CD4-positive, alpha-beta memory T cell (primary cell): ENCODE measurements around the gene DLGAP5. TPM values are rescaled to one million over a fixed set of nuclear protein-coding genes. Genes with fewer than 3 reads are reported as not detected.

Source experiments
- CTCF ChIA-PET: fragments of 350-600 bp; sonication (Branson Sonifier 250); formaldehyde crosslinking; loops from one replicate; lab custom pipeline; 2021; ENCODE audit warnings: inconsistent platforms; ENCODE audit not compliant: partially characterized antibody; lab: Charles Lee
- POLR2A ChIA-PET: fragments of 350-600 bp; sonication (Branson Sonifier 250); formaldehyde crosslinking; loops from one replicate; lab custom pipeline; 2021; ENCODE audit not compliant: partially characterized antibody; lab: Charles Lee
- DNase-seq, 5 donors: peaks; one replicate each; pipeline versions ENCODE4 v3.0.0 to v3.0.0-alpha.2; 2020 to 2022; ENCODE audit warnings: mixed read lengths in 1 of 5
- H3K27ac ChIP-seq: one replicate; pipeline ENCODE4 v1.7.0; 2013; ENCODE audit warnings: low read depth, low read length
- H3K27me3 ChIP-seq: 2 replicates; pipeline ENCODE4 v1.7.0; 2013; ENCODE audit warnings: mild to moderate bottlenecking, low read length, moderate library complexity; ENCODE audit not compliant: insufficient read depth
- H3K36me3 ChIP-seq: 2 replicates; pipeline ENCODE4 v1.7.0; 2013; ENCODE audit warnings: mild to moderate bottlenecking, low read length, moderate library complexity; ENCODE audit not compliant: insufficient read depth
- H3K4me1 ChIP-seq: 2 replicates; pipeline ENCODE4 v1.7.0; 2013; ENCODE audit warnings: mild to moderate bottlenecking, low read length, moderate library complexity; ENCODE audit not compliant: insufficient read depth
- H3K4me3 ChIP-seq, 2 donors: one replicate each; pipeline ENCODE4 v1.7.0; 2013; ENCODE audit warnings: low read length in 2 of 2, mild to moderate bottlenecking in 1 of 2
- H3K9me3 ChIP-seq, 2 donors: one replicate each; pipeline ENCODE4 v1.7.0; 2013; ENCODE audit warnings: low read length in 2 of 2, control low read depth in 1 of 2; ENCODE audit not compliant: control insufficient read depth in 1 of 2
- H3K27ac Mint-ChIP-seq, 7 donors: one replicate each; pipeline ENCODE4 v1.8.0; 2020 to 2021; ENCODE audit warnings: mixed read lengths in 7 of 7, mild to moderate bottlenecking in 6 of 7, inconsistent platforms in 3 of 7, moderate library complexity in 3 of 7
- H3K27me3 Mint-ChIP-seq, 2 donors: one replicate each; pipeline ENCODE4 v1.8.0; 2020 to 2021; ENCODE audit warnings: mixed read lengths in 2 of 2
- H3K36me3 Mint-ChIP-seq, 2 donors: one replicate each; pipeline ENCODE4 v1.8.0; 2020 to 2021; ENCODE audit warnings: mixed read lengths in 2 of 2, inconsistent platforms in 1 of 2, mild to moderate bottlenecking in 1 of 2
- H3K4me1 Mint-ChIP-seq, 4 donors: one replicate each; pipeline ENCODE4 v1.8.0; 2020 to 2021; ENCODE audit warnings: mixed read lengths in 4 of 4, mild to moderate bottlenecking in 1 of 4
- H3K4me3 Mint-ChIP-seq, 8 donors: one replicate each; pipeline ENCODE4 v1.8.0; 2020 to 2021; ENCODE audit warnings: mixed read lengths in 8 of 8, mild to moderate bottlenecking in 7 of 8, moderate library complexity in 6 of 8, inconsistent platforms in 3 of 8
- H3K9me3 Mint-ChIP-seq, 8 donors: one replicate each; pipeline ENCODE4 v1.8.0; 2020 to 2021; ENCODE audit warnings: mixed read lengths in 8 of 8, mild to moderate bottlenecking in 5 of 8, inconsistent platforms in 3 of 8, moderate library complexity in 1 of 8
- intact Hi-C: fragments of 100-400 bp; cut with micrococcal nuclease; formaldehyde crosslinking; loops from one replicate; pipeline ENCODE4 v1.15.1; 2023
- polyA plus RNA-seq, 2 donors: library from polyadenylated mRNA; unstranded; fragments of 300-500 nt; fragmentation: Illumina TruSeq; gene quantifications; one replicate each; pipeline ENCODE4 v1.2.3, GENCODE V29; 2021
- total RNA-seq, 2 experiments: library from RNA; stranded (reverse); gene quantifications; one replicate each; pipeline ENCODE4 v1.2.3, GENCODE V29; 2021

Gene DLGAP5
- total and polyA plus RNA-seq, 4 experiments from 2014 or later: not detected

- H3K4me3 ChIP-seq: no peak overlapping the region
- no peaks in the 10 kb centered on the region for H3K27me3 ChIP-seq
- Mint-ChIP-seq H3K36me3 (no peaks in the 10 kb centered on the region), H3K4me3 (peak overlapping the region in 7 of 8 donors; percentile 14 to 83 (median 71)), H3K27me3 (peaks cover 0 to 1% of the 10 kb centered on the region in 2 donors), H3K27ac (peak overlapping the region; percentile 3 to 78 (median 45)), H3K4me1 (peaks cover 15 to 31% (median 20%) of the 10 kb centered on the region in 4 donors), H3K9me3 (no peaks in the 10 kb centered on the region)
- intact Hi-C loops: no loop called here
- POLR2A ChIA-PET: interaction anchor here (0.7 to 1.7 kb wide), 3 partner anchors 23 to 29 kb away, joined by 3 to 12 read pairs (median 4); no protein-coding TSS in a partner anchor
- no peaks in the 10 kb centered on the region for H3K36me3 ChIP-seq
- DNase-seq: peak in 1 of 5 donors; percentile 11
- no peaks in the 10 kb centered on the region for H3K9me3 ChIP-seq
- H3K27ac ChIP-seq: no peak overlapping the region
- H3K4me1 ChIP-seq: peaks cover 26% of the 10 kb centered on the region
- CTCF ChIA-PET: interaction anchor here (0.7 to 2.3 kb wide), 9 partner anchors 8 to 41 kb away, joined by 3 to 14 read pairs (median 5); no protein-coding TSS in a partner anchor
These were observed 59.8 kb downstream of the DLGAP5 start for GRCh38 chr14:55131370-55132137.

GRCh38 chr14:55130196-55130550 is 61.2 kb downstream of the DLGAP5 start:
- Mint-ChIP-seq H3K27ac (peak overlapping the region in 6 of 7 donors; percentile 37 to 86 (median 60)), H3K36me3 (no peaks in the 10 kb centered on the region), H3K4me3 (peak overlapping the region; percentile 78 to 85 (median 82)), H3K9me3 (no peaks in the 10 kb centered on the region), H3K4me1 (peaks cover 19 to 45% (median 27%) of the 10 kb centered on the region in 4 donors), H3K27me3 (peaks cover 0 to 1% of the 10 kb centered on the region in 2 donors)
- H3K36me3 ChIP-seq: no peaks in the 10 kb centered on the region
- ChIA-PET POLR2A (interaction anchor here (0.8 to 2.4 kb wide), 6 partner anchors 19 to 37 kb away, joined by 3 to 38 read pairs (median 4); no protein-coding TSS in a partner anchor), CTCF (interaction anchor here (0.9 to 2.3 kb wide), 8 partner anchors 16 to 41 kb away, joined by 3 to 12 read pairs (median 5); no protein-coding TSS in a partner anchor)
- H3K4me1 ChIP-seq: peaks cover 34% of the 10 kb centered on the region
- peak overlapping the region; percentile 53 for H3K27ac ChIP-seq
- intact Hi-C loops: no loop called here
- DNase-seq: no peak
- H3K4me3 ChIP-seq: peak overlapping the region; percentile 1 to 43
- no peaks in the 10 kb centered on the region for H3K27me3 ChIP-seq
- no peaks in the 10 kb centered on the region for H3K9me3 ChIP-seq

- CTCF ChIA-PET: interaction anchor here (0.9 to 1.5 kb wide), 7 partner anchors 16 to 40 kb away, joined by 3 to 8 read pairs (median 5); no protein-coding TSS in a partner anchor
- H3K9me3 ChIP-seq: no peaks in the 10 kb centered on the region
- peak overlapping the region; percentile 37 to 86 (median 61) for H3K27ac Mint-ChIP-seq
- intact Hi-C loops: loop anchor here (1.0 to 5.0 kb wide), 2 partner anchors 26 to 42 kb away; no protein-coding TSS in a partner anchor
- no peaks in the 10 kb centered on the region for H3K9me3 Mint-ChIP-seq
- peak overlapping the region; percentile 53 for H3K27ac ChIP-seq
- peaks cover 0 to 1% of the 10 kb centered on the region in 2 donors for H3K27me3 Mint-ChIP-seq
- peaks cover 38% of the 10 kb centered on the region for H3K4me1 ChIP-seq
- no peaks in the 10 kb centered on the region for H3K36me3 ChIP-seq
- DNase-seq: peak; percentile 40 to 77 (median 47)
- H3K27me3 ChIP-seq: no peaks in the 10 kb centered on the region
- POLR2A ChIA-PET: interaction anchor here (0.7 to 2.4 kb wide), 8 partner anchors 9 to 37 kb away, joined by 3 to 38 read pairs (median 4); no protein-coding TSS in a partner anchor
- H3K4me3 Mint-ChIP-seq: peak overlapping the region; percentile 78 to 85 (median 82)
- peaks cover 22 to 48% (median 30%) of the 10 kb centered on the region in 4 donors for H3K4me1 Mint-ChIP-seq
- H3K4me3 ChIP-seq: peak overlapping the region; percentile 1 to 43
- no peaks in the 10 kb centered on the region for H3K36me3 Mint-ChIP-seq
These were observed 61.8 kb downstream of the DLGAP5 start for GRCh38 chr14:55129428-55130195.

- H3K4me1 ChIP-seq: peaks cover 38% of the 10 kb centered on the region
- H3K4me3 ChIP-seq: peak within 1 kb of the TSS; percentile 1 to 43
- ChIA-PET POLR2A (interaction anchor here (0.7 to 2.4 kb wide), 6 partner anchors 10 to 36 kb away, joined by 3 to 38 read pairs (median 4); no protein-coding TSS in a partner anchor), CTCF (interaction anchor here (0.8 to 1.5 kb wide), 5 partner anchors 21 to 40 kb away, joined by 3 to 8 read pairs (median 5); no protein-coding TSS in a partner anchor)
- no peaks in the 10 kb centered on the region for H3K9me3 ChIP-seq
- no peaks in the 10 kb centered on the region for H3K36me3 ChIP-seq
- no peaks in the 10 kb centered on the region for H3K27me3 ChIP-seq
- H3K36me3 Mint-ChIP-seq: no peaks in the 10 kb centered on the region
- peaks cover 23 to 48% (median 30%) of the 10 kb centered on the region in 4 donors for H3K4me1 Mint-ChIP-seq
- DNase-seq: peak in 4 of 5 donors; percentile 22 to 42 (median 28)
- no peaks in the 10 kb centered on the region for H3K9me3 Mint-ChIP-seq
- H3K27me3 Mint-ChIP-seq: peaks cover 0 to 1% of the 10 kb centered on the region in 2 donors
- peak within 1 kb of the TSS; percentile 53 for H3K27ac ChIP-seq
- H3K4me3 Mint-ChIP-seq: peak within 1 kb of the TSS; percentile 83 to 92 (median 86)
- peak within 1 kb of the TSS; percentile 50 to 86 (median 75) for H3K27ac Mint-ChIP-seq
- intact Hi-C loops: loop anchor here (1.0 to 5.0 kb wide), 2 partner anchors 26 to 42 kb away; no protein-coding TSS in a partner anchor
These were observed 62.3 kb downstream of the DLGAP5 start, which contains the start of gene LGALS3 for GRCh38 chr14:55129086-55129427. TSS of gene LGALS3 (plus strand) at chr14:55129252. CDS start at chr14:55137374, 8,122 bp downstream.

GRCh38 chr14:55128386-55129085 is 62.8 kb downstream of the DLGAP5 start:
- H3K27ac Mint-ChIP-seq: peak overlapping the region in 6 of 7 donors; percentile 24 to 84 (median 61)
- Histone ChIP-seq H3K9me3 (no peaks in the 10 kb centered on the region), H3K4me1 (peaks cover 38% of the 10 kb centered on the region), H3K4me3 (peak overlapping the region in 1 of 2 donors; percentile 43), H3K36me3 (no peaks in the 10 kb centered on the region), H3K27ac (peak overlapping the region; percentile 53), H3K27me3 (no peaks in the 10 kb centered on the region)
- H3K4me3 Mint-ChIP-seq: peak overlapping the region; percentile 83 to 92 (median 84)
- no peaks in the 10 kb centered on the region for H3K9me3 Mint-ChIP-seq
- H3K27me3 Mint-ChIP-seq: peaks cover 0 to 1% of the 10 kb centered on the region in 2 donors
- peak in 1 of 5 donors; percentile 13 for DNase-seq
- intact Hi-C loops: loop anchor here (1.0 to 5.0 kb wide), 2 partner anchors 25 to 41 kb away; no protein-coding TSS in a partner anchor
- H3K4me1 Mint-ChIP-seq: peaks cover 23 to 48% (median 30%) of the 10 kb centered on the region in 4 donors
- ChIA-PET POLR2A (interaction anchor here (0.7 to 2.4 kb wide), 5 partner anchors 10 to 35 kb away, joined by 3 to 38 read pairs (median 5); no protein-coding TSS in a partner anchor), CTCF (interaction anchor here (0.8 to 1.5 kb wide), 2 partner anchors 29 to 39 kb away, joined by 3 to 6 read pairs; no protein-coding TSS in a partner anchor)
- H3K36me3 Mint-ChIP-seq: no peaks in the 10 kb centered on the region

- Mint-ChIP-seq H3K36me3 (no peaks in the 10 kb centered on the region), H3K4me3 (no peak overlapping the region), H3K4me1 (peaks cover 22 to 50% (median 30%) of the 10 kb centered on the region in 4 donors), H3K27me3 (peaks cover 0 to 1% of the 10 kb centered on the region in 2 donors), H3K9me3 (no peaks in the 10 kb centered on the region), H3K27ac (no peak overlapping the region)
- Histone ChIP-seq H3K4me3 (no peak overlapping the region), H3K27ac (no peak overlapping the region), H3K27me3 (no peaks in the 10 kb centered on the region), H3K9me3 (no peaks in the 10 kb centered on the region), H3K36me3 (no peaks in the 10 kb centered on the region), H3K4me1 (peaks cover 38% of the 10 kb centered on the region)
- intact Hi-C loops: loop anchor here (5.0 kb wide), 1 partner anchor 40 kb away; no protein-coding TSS in a partner anchor
- DNase-seq: no peak
- ChIA-PET CTCF (no interaction called here), POLR2A (interaction anchor here (0.6 kb wide), 1 partner anchor 18 kb away, joined by 3 read pairs; no protein-coding TSS in a partner anchor)
These were observed 63.9 kb downstream of the DLGAP5 start for GRCh38 chr14:55127460-55127951.
